ENCODE measurements around the gene TMEM258. TPM values are rescaled to one million over a fixed set of nuclear protein-coding genes. Genes with fewer than 3 reads are reported as not detected.

The TMEM258 gene
- total RNA-seq, 1 experiment from 2014 or later = 115 TPM

- no peak for DNase-seq (ENCODE audit: low spot score)
Observed at GRCh38 chr11:61826930-61827570, 34.7 kb upstream of the TMEM258 start.

GRCh38 chr11:61820174-61820573, 27.8 kb upstream of the TMEM258 start:
- peak; percentile 26 for DNase-seq (ENCODE audit: low spot score)

DNA sequence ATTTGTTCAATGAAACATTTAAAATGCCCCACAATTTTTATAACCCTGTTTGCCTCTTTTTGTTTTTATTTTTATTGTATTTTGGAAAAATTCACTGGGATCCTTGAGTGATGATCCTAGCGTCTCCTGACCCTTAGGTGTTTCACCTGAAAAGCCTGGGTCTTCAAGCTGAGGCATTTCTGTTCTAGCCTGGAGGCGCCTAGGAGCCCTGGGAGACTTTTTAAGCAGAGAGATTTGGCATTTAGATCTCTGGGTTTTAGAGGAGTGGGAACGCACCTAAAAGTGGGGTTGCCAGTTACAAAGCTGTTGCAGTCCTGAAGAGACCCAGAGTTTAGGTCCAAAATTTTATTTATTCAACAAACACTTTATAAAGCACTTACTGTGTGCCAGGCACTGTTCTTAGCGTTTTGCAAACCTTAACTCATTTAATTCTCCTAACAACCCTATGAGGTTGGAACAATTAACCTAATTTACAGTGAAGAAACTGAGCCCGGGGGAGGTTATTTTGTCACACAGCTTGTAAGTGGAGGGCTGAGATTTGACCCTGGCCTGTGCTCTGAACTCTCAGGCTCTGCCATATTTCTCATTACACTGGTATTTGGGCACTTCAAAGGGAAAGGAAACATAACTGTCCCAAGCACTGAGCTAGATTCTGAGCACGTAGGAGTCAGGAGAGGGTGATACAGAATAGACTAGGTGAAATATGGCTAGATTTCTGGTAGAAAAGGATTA, 25.2 kb upstream of the TMEM258 start:
- DNase-seq (ENCODE audit: low spot score) = no peak

DNA sequence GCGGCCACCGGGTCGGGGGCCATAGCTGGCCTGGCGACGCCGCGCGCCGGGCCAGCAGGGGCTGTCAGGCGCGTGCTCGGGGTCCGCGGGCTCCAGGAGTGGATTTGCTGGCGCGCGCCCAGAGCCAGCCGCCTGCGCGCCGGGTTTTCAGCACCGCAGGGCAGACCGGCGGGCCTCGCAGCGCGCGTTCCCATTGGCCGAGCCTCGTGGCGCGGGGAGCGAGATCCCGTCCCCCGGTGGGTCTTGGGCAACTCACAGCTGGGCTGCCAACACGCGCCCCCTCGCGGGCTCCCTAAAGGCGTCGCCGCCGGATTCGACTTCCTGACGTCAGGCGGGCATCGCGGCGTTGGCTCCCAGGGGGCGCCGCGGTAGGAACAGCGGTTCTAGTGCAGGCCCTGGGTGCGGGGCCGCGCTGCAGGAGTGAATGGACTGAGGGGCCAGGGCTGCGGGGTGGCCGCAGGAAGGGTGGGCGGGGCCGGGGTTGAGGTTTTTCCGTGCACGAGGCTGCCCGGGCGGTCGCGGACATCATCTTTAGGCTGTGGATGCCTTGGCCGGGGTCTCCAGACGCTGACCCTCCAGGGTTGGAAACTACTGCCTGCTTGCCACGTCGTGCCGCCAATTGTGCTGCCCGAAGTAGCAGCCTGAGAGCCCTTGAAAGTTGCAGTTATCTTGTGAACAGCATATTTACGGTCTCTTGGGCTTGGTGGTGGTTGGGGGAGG, 24.5 kb upstream of the TMEM258 start, which contains the start of gene FADS1:
FADS1 (minus strand) TSS at position 268 of the 720 bp plus-strand sequence; CDS start at position 194, 74 bp downstream.
- DNase-seq (ENCODE audit: low spot score) = peak; percentile 88

DNA sequence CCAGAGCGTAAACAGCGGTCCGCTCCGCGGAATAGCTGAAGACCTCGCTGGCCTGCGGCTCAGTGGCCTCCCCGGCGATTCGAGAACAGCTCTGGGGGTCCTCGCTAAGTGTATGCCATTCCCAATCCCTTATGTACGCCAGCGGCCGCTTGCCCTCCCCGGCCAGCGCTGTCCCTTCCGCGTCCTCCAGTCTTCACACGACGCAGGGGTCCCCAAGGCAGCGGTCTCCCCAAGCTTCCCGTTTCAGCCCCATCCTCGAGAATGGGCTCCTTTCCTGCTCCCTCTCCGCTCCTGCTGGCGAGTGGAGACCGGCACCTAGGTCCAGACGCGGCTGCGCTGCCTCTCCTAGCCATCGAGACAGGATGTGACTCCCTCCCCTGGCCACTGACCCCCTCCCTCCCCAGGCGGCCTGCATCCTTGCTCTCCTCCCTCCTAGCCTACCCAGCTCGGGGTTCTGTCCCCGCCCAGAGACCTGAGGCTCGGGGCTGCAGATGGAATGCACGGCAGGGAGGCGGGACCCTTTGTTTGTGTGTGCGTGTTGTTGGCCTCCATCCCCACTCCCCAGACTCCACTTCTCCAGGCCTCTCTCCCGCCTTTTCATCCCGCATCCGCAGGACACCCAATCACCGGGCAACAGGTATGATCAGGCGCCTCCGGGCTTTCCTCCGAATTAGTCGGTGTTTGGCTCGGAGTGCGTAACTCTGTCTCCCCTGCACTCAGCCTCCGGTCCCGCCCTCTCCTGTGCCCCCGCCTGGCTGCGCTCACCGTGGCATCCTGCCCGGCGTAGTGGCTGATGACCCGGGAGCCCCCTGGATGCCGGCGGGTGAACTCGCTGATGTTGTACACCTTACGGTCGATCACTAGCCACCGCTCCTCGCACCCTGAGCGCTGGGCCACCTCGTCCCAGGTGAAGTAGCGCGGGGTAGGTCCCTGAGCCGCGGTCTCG, 23.7 kb upstream of the TMEM258 start:
- peak; percentile 78 for DNase-seq (ENCODE audit: low spot score)

DNA sequence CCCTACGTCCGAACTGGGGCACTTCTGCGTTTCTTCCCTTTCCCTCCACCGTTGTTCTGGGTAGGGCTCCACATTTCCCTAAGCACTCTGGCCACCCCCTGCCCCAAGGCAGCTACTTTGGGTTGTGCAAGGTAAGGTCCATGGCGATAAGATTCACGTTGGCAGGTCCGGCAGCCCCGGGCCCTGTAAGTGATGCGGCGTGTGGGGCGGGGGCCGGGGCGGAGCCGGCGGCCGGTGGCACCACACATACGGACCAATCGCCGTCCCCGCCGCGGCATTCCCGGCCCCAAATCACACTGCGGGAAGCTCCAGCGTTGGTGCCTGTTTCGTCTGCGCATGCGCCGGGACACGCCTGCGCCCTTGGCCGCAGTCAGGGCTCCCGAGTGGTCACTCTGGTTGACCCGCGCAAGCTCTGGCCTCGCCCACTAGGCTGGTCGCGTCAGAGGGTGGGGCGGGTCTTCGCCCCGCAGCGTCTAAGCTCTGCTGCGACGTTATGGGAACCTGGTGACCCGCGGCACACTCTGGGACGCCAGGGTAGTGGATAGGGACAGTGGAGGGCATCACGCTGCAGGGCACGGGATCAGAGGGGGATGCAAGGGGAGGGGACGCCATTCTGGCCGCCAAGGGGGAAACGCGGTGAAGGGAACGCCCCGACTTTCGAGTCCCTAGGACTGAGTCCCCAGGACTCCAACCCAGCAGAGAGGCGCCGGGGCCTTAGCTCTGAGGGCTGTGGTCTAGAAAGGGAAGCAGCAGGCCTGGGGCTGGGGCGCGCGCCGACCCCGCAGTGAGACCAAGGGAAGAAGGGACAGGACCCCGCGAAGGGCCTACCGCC, 22.8 kb upstream of the TMEM258 start:
- peak; percentile 96 for DNase-seq (ENCODE audit: low spot score)

DNA sequence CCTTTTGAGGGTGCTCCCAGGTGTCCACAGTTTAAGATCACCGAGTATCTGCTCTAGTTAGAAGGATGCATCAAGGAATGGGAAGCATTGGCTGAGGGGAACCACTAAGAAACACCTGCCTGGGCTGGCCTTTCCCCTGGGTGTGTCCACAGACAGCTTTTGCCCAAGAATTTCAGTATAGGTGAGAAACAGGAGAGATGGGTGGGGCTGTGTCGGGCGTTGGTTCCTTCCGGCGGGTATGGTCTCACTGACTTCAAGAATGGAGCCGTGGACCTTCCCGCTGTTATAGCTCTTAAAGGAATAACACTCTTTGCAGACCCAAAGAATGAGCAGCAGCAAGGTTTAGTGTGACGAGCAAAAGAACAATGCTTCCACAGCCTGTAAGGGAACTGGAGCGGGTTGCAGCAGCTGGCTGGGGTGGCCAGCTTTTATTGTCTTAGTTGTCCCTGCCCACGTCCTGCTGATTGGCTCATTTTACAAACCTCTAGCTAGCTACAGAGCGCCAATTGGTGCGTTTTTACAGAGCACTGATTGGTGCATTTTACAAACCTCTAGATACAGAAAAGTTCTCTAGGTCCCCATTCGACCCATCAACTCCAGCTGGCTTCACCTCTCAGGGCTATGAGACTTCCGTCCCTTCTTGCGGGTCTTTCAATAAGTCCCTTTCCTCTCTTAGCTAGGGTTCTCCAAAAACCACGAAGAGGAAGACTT, 22.0 kb upstream of the TMEM258 start:
- DNase-seq (ENCODE audit: low spot score) = peak; percentile 66

DNA sequence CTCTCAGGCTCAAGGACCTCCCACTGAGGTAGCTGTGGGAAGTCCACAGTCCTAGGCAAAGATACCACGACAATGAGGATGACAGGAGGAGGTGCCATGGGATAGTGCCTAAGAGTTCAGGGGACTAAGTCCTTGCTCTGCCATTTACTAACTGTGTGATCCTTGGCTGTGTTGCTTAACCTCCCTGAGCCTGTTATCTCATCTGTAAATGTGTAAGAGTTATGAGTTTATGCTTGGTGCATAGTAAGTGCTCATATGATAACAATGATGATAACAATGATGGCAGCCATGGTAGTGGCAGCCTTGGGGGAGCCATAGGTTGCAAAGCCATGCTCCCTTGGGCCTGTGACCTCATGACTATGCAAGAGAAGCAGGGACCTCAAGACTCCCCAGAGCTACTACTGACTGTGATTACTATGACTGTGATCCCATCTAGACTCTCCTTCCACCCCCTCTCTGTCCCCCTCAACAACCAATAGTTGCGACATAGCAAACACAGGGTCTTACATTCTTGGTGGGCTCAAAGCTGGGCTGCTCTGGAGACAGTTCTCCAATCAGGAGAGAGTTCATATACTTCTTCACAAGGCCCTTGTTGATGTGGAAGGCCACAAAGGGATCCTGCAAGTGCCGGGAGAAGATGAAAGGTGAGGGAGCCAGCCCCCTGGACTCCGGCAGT, 20.5 kb upstream of the TMEM258 start:
- DNase-seq (ENCODE audit: low spot score) = no peak

GRCh38 chr11:61811831-61812230, 19.4 kb upstream of the TMEM258 start:
- no peak for DNase-seq (ENCODE audit: low spot score)

- no peak for DNase-seq (ENCODE audit: low spot score)
Observed at GRCh38 chr11:61810671-61811175, 18.3 kb upstream of the TMEM258 start.

GRCh38 chr11:61806785-61807184, 14.4 kb upstream of the TMEM258 start:
- DNase-seq (ENCODE audit: low spot score) = no peak

DNA sequence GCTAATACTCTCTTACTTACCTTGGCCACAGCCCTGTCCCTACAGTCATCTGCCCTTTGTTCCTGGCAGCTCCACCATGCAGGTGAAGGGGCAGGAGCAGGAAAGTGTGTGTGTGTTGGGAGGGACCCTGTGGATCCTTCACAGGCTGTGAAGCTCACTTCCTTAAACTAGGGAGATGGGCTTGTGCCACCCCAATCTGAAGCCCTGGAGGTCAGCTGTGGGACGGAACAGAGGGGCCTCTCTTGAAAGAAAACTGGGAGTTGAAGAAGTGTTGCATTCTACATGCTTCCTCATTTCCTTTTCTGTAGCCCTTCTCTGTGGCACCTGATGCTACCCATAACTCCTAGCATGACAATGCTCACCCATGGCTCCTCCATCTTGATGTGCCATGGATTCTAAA, 12.7 kb upstream of the TMEM258 start:
- no peak for DNase-seq (ENCODE audit: low spot score)

DNA sequence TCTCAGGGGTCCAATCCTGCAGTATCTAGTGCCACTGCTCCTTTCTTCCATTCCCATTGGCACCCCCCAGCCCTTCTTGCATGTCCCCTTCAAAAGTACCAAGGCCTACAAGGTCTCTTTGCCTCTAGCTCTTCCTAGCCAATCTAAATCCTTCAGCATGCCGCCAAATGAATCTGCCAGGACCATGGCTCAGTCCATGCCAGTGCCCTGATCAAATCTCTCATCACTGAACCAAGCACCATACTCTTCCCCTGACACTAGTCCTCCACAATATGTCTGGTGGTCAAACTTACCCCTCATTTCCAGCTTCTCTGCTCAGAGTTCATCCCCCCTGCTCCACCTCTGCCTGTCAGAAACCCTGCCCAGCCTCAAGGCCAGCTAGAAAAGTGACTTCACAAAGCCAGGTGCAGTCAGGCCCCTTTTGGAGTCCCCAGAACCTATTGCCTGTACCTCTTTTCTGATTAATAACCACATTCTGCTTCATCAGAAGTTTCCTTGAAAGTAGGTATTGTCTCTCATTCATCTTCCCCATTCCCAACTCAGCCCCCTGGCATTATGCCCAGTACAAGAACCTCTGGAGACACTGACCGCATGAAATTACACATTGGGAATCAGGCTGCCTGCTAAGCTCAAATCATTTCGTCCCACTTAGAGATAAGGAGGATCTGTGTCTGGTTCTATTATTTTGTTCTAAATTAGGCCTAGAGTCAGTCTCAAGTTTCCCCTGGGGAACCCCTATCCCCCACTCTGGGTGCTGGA, 11.7 kb upstream of the TMEM258 start:
- DNase-seq (ENCODE audit: low spot score) = no peak

- DNase-seq (ENCODE audit: low spot score) = no peak
Observed at GRCh38 chr11:61802605-61803004, 10.2 kb upstream of the TMEM258 start.

GRCh38 chr11:61800331-61801281, 8.2 kb upstream of the TMEM258 start:
- peak; percentile 16 for DNase-seq (ENCODE audit: low spot score)

GRCh38 chr11:61799665-61800284, 7.4 kb upstream of the TMEM258 start:
- DNase-seq (ENCODE audit: low spot score) = no peak

All from A172 (cell line).